IMR-90 (cell line): Measurements from ENCODE around the gene USP12.

Experiments
- CHD1 ChIP-seq: IDR thresholded peaks from 2 replicates; pipeline ENCODE4 v1.6.1; 2012; ENCODE audit warnings: low read depth, low read length, improper control_type of control experiment
- FOS ChIP-seq: fragments of 150-350 bp; IDR thresholded peaks from 2 replicates; pipeline ENCODE4 v1.6.1; 2016; ENCODE audit warnings: low read depth, low read length
- MAFK ChIP-seq: IDR thresholded peaks from 2 replicates; pipeline ENCODE4 v1.6.1; 2012; ENCODE audit warnings: low read depth, low read length, improper control_type of control experiment
- MAZ ChIP-seq: IDR thresholded peaks from 2 replicates; pipeline ENCODE4 v1.6.1; 2012; ENCODE audit warnings: low read depth, mild to moderate bottlenecking, low read length, improper control_type of control experiment, moderate library complexity, borderline replicate concordance
- POLR2A ChIP-seq: IDR thresholded peaks from 2 replicates; pipeline ENCODE4 v1.6.1; 2012; ENCODE audit warnings: mild to moderate bottlenecking, low read depth, low read length
- RAD21 ChIP-seq: IDR thresholded peaks from 2 replicates; pipeline ENCODE4 v1.6.1; 2012; ENCODE audit warnings: low read length, improper control_type of control experiment
- RFX5 ChIP-seq: IDR thresholded peaks from 2 replicates; pipeline ENCODE4 v1.8.0; 2012; ENCODE audit warnings: low read depth, mild to moderate bottlenecking, low read length, moderate library complexity
- SMC3 ChIP-seq: fragments of 150-350 bp; IDR thresholded peaks from 2 replicates; pipeline ENCODE4 v1.6.1; 2016; ENCODE audit warnings: low read depth, mild to moderate bottlenecking, antibody characterized with exemption, low read length, moderate library complexity
- TF ChIP-seq, protein P1 (sequence below): conservative IDR thresholded peaks from 2 replicates; pipeline ENCODE4 v1.5.1; 2012; ENCODE audit warnings: mild to moderate bottlenecking, low read depth, low read length, improper control_type of control experiment
- TF ChIP-seq, protein P2 (sequence below): fragments of 150-350 bp; IDR thresholded peaks from 2 replicates; pipeline ENCODE4 v1.6.1; 2017; ENCODE audit warnings: mild to moderate bottlenecking, antibody characterized with exemption, low read length, low read depth

GRCh38 chr13:27053210-27053884 is 118.3 kb downstream of the USP12 start:
- TF ChIP-seq, protein P1, sequence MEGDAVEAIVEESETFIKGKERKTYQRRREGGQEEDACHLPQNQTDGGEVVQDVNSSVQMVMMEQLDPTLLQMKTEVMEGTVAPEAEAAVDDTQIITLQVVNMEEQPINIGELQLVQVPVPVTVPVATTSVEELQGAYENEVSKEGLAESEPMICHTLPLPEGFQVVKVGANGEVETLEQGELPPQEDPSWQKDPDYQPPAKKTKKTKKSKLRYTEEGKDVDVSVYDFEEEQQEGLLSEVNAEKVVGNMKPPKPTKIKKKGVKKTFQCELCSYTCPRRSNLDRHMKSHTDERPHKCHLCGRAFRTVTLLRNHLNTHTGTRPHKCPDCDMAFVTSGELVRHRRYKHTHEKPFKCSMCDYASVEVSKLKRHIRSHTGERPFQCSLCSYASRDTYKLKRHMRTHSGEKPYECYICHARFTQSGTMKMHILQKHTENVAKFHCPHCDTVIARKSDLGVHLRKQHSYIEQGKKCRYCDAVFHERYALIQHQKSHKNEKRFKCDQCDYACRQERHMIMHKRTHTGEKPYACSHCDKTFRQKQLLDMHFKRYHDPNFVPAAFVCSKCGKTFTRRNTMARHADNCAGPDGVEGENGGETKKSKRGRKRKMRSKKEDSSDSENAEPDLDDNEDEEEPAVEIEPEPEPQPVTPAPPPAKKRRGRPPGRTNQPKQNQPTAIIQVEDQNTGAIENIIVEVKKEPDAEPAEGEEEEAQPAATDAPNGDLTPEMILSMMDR, result no peak
- no peak for TF ChIP-seq MAFK
- no peak for TF ChIP-seq RAD21
- TF ChIP-seq SMC3, result no peak
- no peak for TF ChIP-seq MAZ
- no peak for TF ChIP-seq FOS
- TF ChIP-seq, protein P2, sequence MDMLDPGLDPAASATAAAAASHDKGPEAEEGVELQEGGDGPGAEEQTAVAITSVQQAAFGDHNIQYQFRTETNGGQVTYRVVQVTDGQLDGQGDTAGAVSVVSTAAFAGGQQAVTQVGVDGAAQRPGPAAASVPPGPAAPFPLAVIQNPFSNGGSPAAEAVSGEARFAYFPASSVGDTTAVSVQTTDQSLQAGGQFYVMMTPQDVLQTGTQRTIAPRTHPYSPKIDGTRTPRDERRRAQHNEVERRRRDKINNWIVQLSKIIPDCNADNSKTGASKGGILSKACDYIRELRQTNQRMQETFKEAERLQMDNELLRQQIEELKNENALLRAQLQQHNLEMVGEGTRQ, result no peak
- TF ChIP-seq POLR2A, result no peak
- TF ChIP-seq RFX5, result no peak
- TF ChIP-seq CHD1, result no peak
